NCI-H146 treated with DMSO at 0.1 percent for 48 hours (cell line): ENCODE results near the gene OR10H3.
"Not testable (repeated sequence)": the region's sequence is repeated elsewhere in the genome, so short reads cannot be mapped to it uniquely, and the experiment has no call there.

Experiments used
- DNase-seq: peaks from one replicate; lab custom pipeline; 2025; ENCODE audit not compliant: unreplicated experiment; lab: John Stamatoyannopoulos, UW

The OR10H3 gene

GRCh38 chr19:15737722-15738121, at the start of gene OR10H3:
TSS of gene OR10H3 (plus strand) at chr19:15737985. CDS start at chr19:15741393, 3,408 bp downstream.
- no peak for DNase-seq

- no peak for DNase-seq
These were observed 41.1 kb upstream of the OR10H3 start for GRCh38 chr19:15696654-15697194.

- no peak for DNase-seq
These were observed 35.8 kb upstream of the OR10H3 start for GRCh38 chr19:15701757-15702533.

- no peak for DNase-seq
These were observed 35.3 kb upstream of the OR10H3 start for GRCh38 chr19:15702534-15702930.

DNA sequence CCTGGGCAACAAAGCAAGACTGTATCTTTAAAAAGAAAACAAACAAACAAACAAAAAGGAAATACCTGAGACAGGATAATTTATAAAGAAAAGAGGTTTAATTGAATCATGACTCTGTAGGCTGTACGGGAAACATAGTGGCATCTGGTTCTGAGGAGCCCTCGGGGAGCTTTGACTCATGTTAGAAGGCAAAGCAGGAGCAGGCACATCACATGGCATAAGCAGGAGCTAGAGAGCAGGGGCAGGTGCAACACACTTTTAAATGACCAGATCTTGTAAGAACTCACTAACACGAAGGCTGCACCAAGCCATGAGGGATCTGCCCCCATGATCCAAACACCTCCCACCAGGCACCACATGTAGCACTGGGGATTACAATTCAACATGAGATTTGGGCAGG, 23.1 kb upstream of the OR10H3 start:
- DNase-seq = no peak

GRCh38 chr19:15715642-15716041, 22.1 kb upstream of the OR10H3 start:
- no peak for DNase-seq

GRCh38 chr19:15717809-15718208, 20.0 kb upstream of the OR10H3 start:
- no peak for DNase-seq

- DNase-seq = no peak
These were observed 16.5 kb upstream of the OR10H3 start for GRCh38 chr19:15721268-15721667.

- no peak for DNase-seq
These were observed 14.8 kb upstream of the OR10H3 start for GRCh38 chr19:15722956-15723355.

DNA sequence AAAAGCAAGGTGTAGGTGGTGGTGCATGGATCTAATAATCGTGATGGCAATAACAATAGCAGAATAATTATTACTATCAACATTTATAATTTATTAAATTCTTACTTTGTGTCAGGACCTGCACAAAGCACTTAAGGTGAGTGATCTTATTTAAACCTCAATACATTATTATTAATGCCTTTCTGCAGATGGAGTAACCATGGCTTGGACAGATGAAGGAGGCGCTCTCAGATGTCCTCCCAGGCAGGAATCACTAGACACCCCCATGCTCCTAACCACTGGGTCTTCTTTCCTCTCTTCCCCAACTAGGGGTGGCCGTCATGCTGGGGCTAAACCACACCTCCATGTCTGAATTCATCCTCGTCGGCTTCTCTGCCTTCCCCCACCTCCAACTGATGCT, 10.1 kb upstream of the OR10H3 start, which contains the start of gene OR10H2:
TSS of gene OR10H2 (plus strand) at position 301 of the 400 bp plus-strand sequence. CDS start at position 321, 20 bp downstream.
- no peak for DNase-seq

GRCh38 chr19:15730538-15730937, 7.2 kb upstream of the OR10H3 start:
- DNase-seq = no peak

DNA sequence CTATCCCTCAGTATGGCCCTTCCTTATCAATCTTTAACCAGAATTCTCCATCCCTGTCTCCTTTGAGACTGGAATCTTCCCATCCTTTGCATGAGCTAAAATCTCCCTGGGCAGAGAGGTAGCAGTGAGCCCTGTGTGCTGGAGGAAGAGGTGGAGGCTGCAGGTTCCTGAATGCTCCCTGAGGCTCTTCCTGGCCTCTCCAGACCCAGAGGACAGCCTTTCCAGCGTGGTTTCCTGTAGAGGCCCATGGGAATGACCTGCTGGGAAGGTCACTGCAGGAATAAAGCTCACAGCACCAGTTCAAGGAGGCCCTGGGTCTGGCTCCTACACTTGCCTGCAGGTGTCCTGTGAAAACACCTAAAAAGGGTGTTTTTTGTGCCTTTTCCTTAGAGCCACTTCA, 5.4 kb upstream of the OR10H3 start:
- no peak for DNase-seq

DNA sequence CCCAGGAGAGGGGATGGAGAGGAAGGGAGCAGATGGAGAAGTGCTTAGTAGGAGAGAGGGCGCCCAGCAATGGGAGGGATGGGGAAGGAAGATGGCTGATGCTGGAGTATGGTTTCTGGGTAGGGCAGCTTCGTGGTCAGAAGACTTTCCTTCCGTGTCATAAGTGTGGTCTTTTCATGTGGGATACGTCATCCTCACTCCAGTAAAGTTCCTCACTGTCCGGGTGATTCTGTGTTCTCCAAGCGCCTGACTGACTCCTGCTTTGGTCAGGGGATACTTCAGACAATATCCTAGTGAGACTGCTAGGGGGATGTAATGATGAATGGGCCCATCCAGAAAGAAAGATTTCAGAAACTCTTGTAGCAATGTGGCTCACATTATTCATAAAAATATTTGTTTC, 3.9 kb upstream of the OR10H3 start:
- DNase-seq = no peak

DNA sequence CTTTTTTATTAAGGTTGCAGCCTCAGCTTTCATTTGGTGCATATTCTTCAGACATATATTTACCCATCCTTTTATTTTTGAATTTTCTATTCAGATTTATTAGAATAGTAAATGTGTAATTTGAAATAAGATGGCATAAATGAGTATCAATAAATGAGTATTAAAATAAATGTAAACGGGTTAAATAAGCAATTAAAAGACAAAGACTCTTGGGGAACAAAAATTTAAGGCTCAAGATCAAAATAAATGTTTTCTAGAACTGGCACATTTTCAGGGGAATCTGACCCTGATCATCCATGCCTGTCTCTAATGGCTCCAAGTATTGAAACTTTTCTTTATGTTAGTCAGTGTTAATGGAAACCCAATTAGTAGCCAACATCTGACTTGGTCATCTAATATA, 3.0 kb downstream of the OR10H3 start:
- DNase-seq = no peak

DNA sequence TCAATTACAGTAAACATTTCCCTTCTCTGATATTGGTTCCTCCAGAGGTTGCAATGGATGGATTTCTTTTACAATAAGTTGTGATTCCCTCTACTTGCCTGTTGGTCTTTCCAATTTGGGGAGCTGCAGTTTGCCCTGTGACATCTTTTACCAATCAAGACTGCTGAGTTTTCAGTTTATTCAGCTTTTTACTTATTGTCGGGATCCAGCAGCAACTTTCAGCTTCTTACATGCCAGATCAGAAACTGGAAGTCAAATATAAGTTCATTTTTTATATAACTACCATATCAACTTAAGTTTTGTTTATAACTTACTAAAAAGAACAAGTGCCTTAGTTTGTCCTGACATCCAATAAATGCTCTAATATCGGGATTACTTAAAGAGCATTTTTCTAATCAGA, 10.5 kb downstream of the OR10H3 start:
- DNase-seq = no peak

DNA sequence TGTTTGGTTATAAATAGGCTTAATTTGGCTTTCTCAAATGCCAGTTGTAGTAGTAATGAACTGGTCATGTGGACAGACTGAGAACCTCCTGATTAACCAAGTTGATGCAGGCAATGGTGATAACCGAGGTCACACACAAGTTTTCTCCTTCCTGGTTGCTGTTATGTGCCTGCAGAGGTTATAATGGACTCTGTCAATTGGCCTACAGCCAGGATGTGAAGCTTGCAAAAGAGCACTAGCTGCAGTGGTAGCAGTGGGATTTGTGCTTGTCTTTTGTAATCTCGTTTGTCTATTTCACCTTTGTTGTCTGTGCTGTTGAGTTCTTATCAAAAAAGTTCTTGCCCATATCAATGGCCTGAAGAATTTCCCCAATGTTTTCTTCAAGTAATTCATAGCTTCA, 20.6 kb downstream of the OR10H3 start:
- no peak for DNase-seq

DNA sequence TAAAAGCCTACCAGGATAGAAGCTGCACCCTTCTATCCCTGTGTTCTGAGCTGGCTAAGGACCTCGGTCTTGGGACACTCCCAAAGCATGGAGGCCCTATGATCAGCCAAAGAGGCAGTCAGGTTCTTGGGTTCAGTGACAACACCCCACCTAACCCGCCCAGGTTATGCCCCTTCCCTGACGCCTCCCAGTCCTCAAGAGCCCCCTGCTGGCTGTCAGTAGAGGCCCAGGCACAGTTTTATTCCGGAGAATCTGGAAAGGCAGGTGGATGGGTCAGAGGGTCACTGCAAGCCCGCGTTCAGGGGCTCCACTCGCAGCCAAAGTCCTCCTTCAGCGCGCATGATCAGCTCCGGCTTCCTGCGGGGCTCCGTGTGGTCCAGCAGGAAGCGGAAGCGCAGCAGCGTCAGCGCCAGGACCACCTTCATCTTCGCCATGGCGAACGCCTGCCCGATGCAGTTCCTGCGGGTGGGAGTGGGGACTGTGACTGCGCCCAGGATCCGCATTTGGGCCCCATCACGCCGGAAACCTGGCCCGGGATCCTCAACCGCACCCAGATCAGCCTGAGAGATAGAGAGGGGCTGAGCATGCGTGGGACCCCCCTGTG, 22.3 kb downstream of the OR10H3 start:
- no peak for DNase-seq

- no peak for DNase-seq
These were observed 31.8 kb downstream of the OR10H3 start for GRCh38 chr19:15769586-15769985.

- DNase-seq = not testable (repeated sequence)
These were observed 36.4 kb downstream of the OR10H3 start for GRCh38 chr19:15774159-15774558.

DNA sequence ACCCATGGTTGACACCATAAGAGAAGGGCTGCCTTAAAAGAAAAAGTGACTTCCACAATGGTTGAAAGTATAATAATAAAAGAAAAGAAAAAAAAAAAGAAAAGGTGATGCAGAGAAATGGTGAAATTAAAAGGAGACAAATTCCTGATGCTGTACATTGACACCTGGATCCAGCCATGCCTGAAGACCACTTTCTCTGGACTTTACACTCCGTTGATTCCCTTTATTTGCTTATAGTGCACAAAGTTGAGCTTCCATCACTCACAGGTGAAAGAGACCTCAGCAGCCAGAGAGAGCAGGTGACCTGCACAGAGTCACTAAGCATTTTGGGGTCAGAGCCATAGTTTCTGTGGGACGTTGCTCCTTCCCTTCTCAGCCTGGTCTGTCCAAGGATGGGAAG, 37.5 kb downstream of the OR10H3 start:
- no peak for DNase-seq

- DNase-seq = no peak
These were observed 38.5 kb downstream of the OR10H3 start for GRCh38 chr19:15776264-15776663.
